B cell (primary cell): ENCODE measurements around the gene G0S2. TPM values are rescaled to one million over a fixed set of nuclear protein-coding genes. Genes with fewer than 3 reads are reported as not detected.

Experiments
- ATAC-seq: fragments of 200-7000 bp; cut with Tn5 transposase; one replicate; pipeline ENCODE4 v1.10.0; 2021; ENCODE audit warnings: low read depth, mild to moderate bottlenecking, moderate number of reproducible peaks, moderate library complexity
- CTCF ChIA-PET: fragments of 350-600 bp; sonication (Branson Sonifier 250); formaldehyde crosslinking; loops from one replicate; lab custom pipeline; 2021; ENCODE audit warnings: antibody characterized with exemption, inconsistent platforms; lab: Charles Lee
- POLR2A ChIA-PET: fragments of 350-600 bp; sonication (Branson Sonifier 250); formaldehyde crosslinking; loops from one replicate; lab custom pipeline; 2021; ENCODE audit warnings: antibody characterized with exemption; lab: Charles Lee
- DNase-seq: peaks from one replicate; pipeline ENCODE4 v3.0.0; 2013
- H2AFZ ChIP-seq: 2 replicates; pipeline ENCODE4 v1.6.1; 2012; ENCODE audit warnings: mild to moderate bottlenecking, low read depth, low read length; ENCODE audit not compliant: insufficient read depth, poor library complexity, severe bottlenecking
- H3K27ac ChIP-seq, 2 donors: 1 replicate in 1 of 2; 2 replicates in 1 of 2; pipeline ENCODE4 v1.5.1; 2012 to 2013; ENCODE audit warnings: low read length in 2 of 2, mild to moderate bottlenecking in 2 of 2, moderate library complexity in 1 of 2
- H3K27me3 ChIP-seq, 4 experiments: fragments of 200-600 bp in 1 of 4; sonication (generic) in 1 of 4; replicated peaks in 1 of 4; 1 replicate in 2 of 4; 2 replicates in 2 of 4; pipeline versions ENCODE4 v1.6.1 to v1.7.0; 2013 to 2016; ENCODE audit warnings: low read length in 3 of 4, mild to moderate bottlenecking in 2 of 4, mixed read lengths in 1 of 4, moderate library complexity in 1 of 4; ENCODE audit not compliant: insufficient read depth in 4 of 4, control insufficient read depth in 3 of 4; ENCODE audit errors: control extremely low read depth in 1 of 4
- H3K36me3 ChIP-seq, 2 experiments: replicated peaks in 1 of 2; 1 replicate in 1 of 2; 2 replicates in 1 of 2; pipeline versions ENCODE4 v1.6.1 to v1.7.1; 2013; ENCODE audit warnings: low read length in 1 of 2; ENCODE audit not compliant: insufficient read depth in 2 of 2, control insufficient read depth in 1 of 2; ENCODE audit errors: control extremely low read depth in 1 of 2, extremely low read depth in 1 of 2
- H3K4me1 ChIP-seq, 2 donors: fragments of 200-600 bp in 1 of 2; sonication (generic) in 1 of 2; 1 replicate in 1 of 2; 2 replicates in 1 of 2; pipeline versions ENCODE4 v1.5.1 to v1.6.1; 2013 to 2017; ENCODE audit warnings: low read length in 2 of 2; ENCODE audit not compliant: control insufficient read depth in 2 of 2, insufficient read depth in 2 of 2
- H3K4me2 ChIP-seq: replicated peaks from 2 replicates; pipeline ENCODE3; 2012; ENCODE audit warnings: mild to moderate bottlenecking, low read depth, low read length; ENCODE audit not compliant: poor library complexity, severe bottlenecking
- H3K4me3 ChIP-seq, 5 experiments: fragments of 200-600 bp in 1 of 5; sonication (generic) in 1 of 5; 1 replicate in 3 of 5; 2 replicates in 2 of 5; pipeline versions ENCODE4 v1.5.1 to v1.7.0; 2011 to 2016; ENCODE audit warnings: low read length in 4 of 5, mild to moderate bottlenecking in 4 of 5, low read depth in 2 of 5, control low read depth in 1 of 5, moderate library complexity in 1 of 5; ENCODE audit not compliant: insufficient read depth in 1 of 5; ENCODE audit errors: control extremely low read depth in 1 of 5, extremely low read depth in 1 of 5
- H3K79me2 ChIP-seq: fragments of 200-600 bp; sonication (generic); one replicate; pipeline ENCODE4 v1.6.0; 2016; ENCODE audit warnings: low read length; ENCODE audit not compliant: control insufficient read depth, insufficient read depth
- H3K9ac ChIP-seq: fragments of 200-600 bp; sonication (generic); 2 replicates; pipeline ENCODE4 v1.6.1; 2017; ENCODE audit warnings: mild to moderate bottlenecking, low read length, moderate library complexity
- H3K9me3 ChIP-seq, 3 donors: one replicate each; pipeline versions ENCODE4 v1.6.1 to v1.7.1; 2013; ENCODE audit warnings: low read length in 2 of 3; ENCODE audit not compliant: control insufficient read depth in 2 of 3, insufficient read depth in 1 of 3; ENCODE audit errors: control extremely low read depth in 1 of 3
- H4K20me1 ChIP-seq: 2 replicates; pipeline ENCODE4 v1.6.0; 2012; ENCODE audit warnings: mild to moderate bottlenecking, low read length; ENCODE audit not compliant: insufficient read depth, control insufficient read depth, poor library complexity, severe bottlenecking
- H3K27ac Mint-ChIP-seq: one replicate; pipeline ENCODE4 v1.8.0; 2021; ENCODE audit warnings: mixed read lengths
- H3K27me3 Mint-ChIP-seq: one replicate; pipeline ENCODE4 v1.8.0; 2021; ENCODE audit warnings: mixed read lengths
- H3K4me1 Mint-ChIP-seq: one replicate; pipeline ENCODE4 v1.8.0; 2021; ENCODE audit warnings: mixed read lengths
- H3K4me3 Mint-ChIP-seq: one replicate; pipeline ENCODE4 v1.8.0; 2021; ENCODE audit warnings: mixed read lengths
- H3K9me3 Mint-ChIP-seq: one replicate; pipeline ENCODE4 v1.8.0; 2022; ENCODE audit warnings: mixed read lengths; ENCODE audit not compliant: insufficient read depth
- CTCF ChIP-seq: fragments of 200-600 bp; IDR thresholded peaks from one replicate; pipeline ENCODE4 v1.8.0; 2022; ENCODE audit warnings: antibody characterized with exemption, mild to moderate bottlenecking
- EZH2 ChIP-seq: IDR thresholded peaks from 2 replicates; pipeline ENCODE4 v1.6.1; 2012; ENCODE audit warnings: borderline replicate concordance, low read depth, mild to moderate bottlenecking, moderate library complexity, low read length; ENCODE audit not compliant: insufficient read depth, poor library complexity, severe bottlenecking
- WGBS: methylation state at CpG from one replicate; pipeline ENCODE4 v1.1.5; 2013; ENCODE audit warnings: missing lambda C conversion rate; ENCODE audit not compliant: insufficient coverage; 5-methylcytosine and 5-hydroxymethylcytosine counted together
- intact Hi-C: fragments of 100-400 bp; cut with micrococcal nuclease; formaldehyde crosslinking; loops from one replicate; pipeline ENCODE4 v1.10.0; 2022
- polyA plus RNA-seq: library from polyadenylated mRNA; depleted of rRNA; stranded (reverse); fragments of >200 nt; gene quantifications from 2 replicates; pipeline ENCODE4 v1.2.3, GENCODE V29; 2012
- total RNA-seq, 2 donors: library from RNA; stranded (reverse); fragments of 120-200 nt in 1 of 2; gene quantifications; 1 replicate in 1 of 2; 2 replicates in 1 of 2; pipeline versions ENCODE4 v1.2.3 to v1.2.4, GENCODE V29; 2013 to 2022

G0S2 gene
- total and polyA plus RNA-seq, 2 donors (not counting 1 experiment from before 2014, with no cell fraction given): 6.2 TPM; not detected in 1

GRCh38 chr1:209645574-209646452 lies 29.4 kb upstream of the G0S2 start:
- ChIA-PET CTCF (interaction anchor here (0.7 kb wide), 1 partner anchor 46 kb away, joined by 3 read pairs; no protein-coding TSS in a partner anchor), POLR2A (no interaction called here)
- Mint-ChIP-seq H3K27me3 (no peaks in the 10 kb centered on the region), H3K4me3 (no peak overlapping the region), H3K9me3 (no peaks in the 10 kb centered on the region), H3K4me1 (no peaks in the 10 kb centered on the region), H3K27ac (no peak overlapping the region)
- Histone ChIP-seq H3K36me3 (no peaks in the 10 kb centered on the region), H3K79me2 (no peaks in the 10 kb centered on the region), H3K9me3 (no peaks in the 10 kb centered on the region), H3K27ac (no peak overlapping the region), H4K20me1 (no peaks in the 10 kb centered on the region), H3K4me3 (no peak overlapping the region), H2AFZ (no peak overlapping the region), H3K4me2 (no peak overlapping the region), H3K4me1 (no peaks in the 10 kb centered on the region), H3K9ac (no peak overlapping the region), H3K27me3 (no peaks in the 10 kb centered on the region)
- intact Hi-C loops: no loop called here
- DNase-seq (no peak), ATAC-seq (no peak)
- WGBS: 85% methylated on average over 12 of the region's 16 CpGs
- TF ChIP-seq EZH2: no peak
- no peak for TF ChIP-seq CTCF

DNA sequence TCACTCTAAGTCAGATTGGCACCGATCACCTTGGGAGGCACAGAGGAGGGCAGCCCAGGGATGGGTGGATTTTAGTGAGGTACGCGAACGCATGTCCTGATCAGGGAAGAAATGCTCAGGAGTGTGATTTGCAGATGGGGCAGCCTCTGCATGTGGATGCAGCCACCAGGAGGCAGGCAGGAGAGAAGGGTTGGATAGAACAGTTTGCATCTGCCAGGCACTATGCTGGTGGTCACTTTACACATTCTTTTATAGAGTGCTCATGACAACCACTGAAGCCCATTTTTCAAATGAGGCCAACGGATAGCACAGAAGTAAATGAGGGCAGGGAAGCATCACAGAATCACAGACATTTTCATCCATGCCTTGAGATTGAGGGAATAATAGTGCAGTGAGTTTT lies 28.7 kb upstream of the G0S2 start:
- Histone ChIP-seq H3K9ac (no peak overlapping the region), H2AFZ (no peak overlapping the region), H3K4me1 (no peaks in the 10 kb centered on the region), H4K20me1 (no peaks in the 10 kb centered on the region), H3K9me3 (no peaks in the 10 kb centered on the region), H3K4me2 (no peak overlapping the region), H3K79me2 (no peaks in the 10 kb centered on the region), H3K4me3 (no peak overlapping the region), H3K27ac (no peak overlapping the region), H3K27me3 (no peaks in the 10 kb centered on the region), H3K36me3 (no peaks in the 10 kb centered on the region)
- Mint-ChIP-seq H3K27ac (no peak overlapping the region), H3K9me3 (no peaks in the 10 kb centered on the region), H3K27me3 (no peaks in the 10 kb centered on the region), H3K4me1 (no peaks in the 10 kb centered on the region), H3K4me3 (no peak overlapping the region)
- TF ChIP-seq CTCF (no peak), EZH2 (no peak)
- intact Hi-C loops: no loop called here
- DNase-seq: no peak
- ChIA-PET CTCF (no interaction called here), POLR2A (no interaction called here)
- no peak for ATAC-seq
- 100% methylated on average over 4 of the region's 5 CpGs for WGBS
